Activated CD8-positive, alpha-beta memory T cell treated with anti-CD3 and anti-CD28 coated beads, Interleukin-2, amount 10 ng/mL, durations not matched to agents 7 days and 5 days (primary cell): ENCODE measurements around the gene COPA. TPM values are rescaled to one million over a fixed set of nuclear protein-coding genes. Genes with fewer than 3 reads are reported as not detected.

ENCODE experiments used
- ATAC-seq: fragments of 150-1000 bp; cut with Tn5 transposase; one replicate; pipeline ENCODE4 v1.10.0; 2021; ENCODE audit warnings: moderate library complexity
- CTCF ChIA-PET: fragments of 350-600 bp; sonication (Branson Sonifier 250); formaldehyde crosslinking; loops from one replicate; lab custom pipeline; 2021; ENCODE audit warnings: antibody characterized with exemption; lab: Charles Lee
- DNase-seq: peaks from one replicate; pipeline ENCODE4 v3.0.0-alpha.2; 2020
- H3K27ac Mint-ChIP-seq: one replicate; pipeline ENCODE4 v1.8.0; 2021; ENCODE audit warnings: mild to moderate bottlenecking, mixed read lengths
- H3K27me3 Mint-ChIP-seq: one replicate; pipeline ENCODE4 v1.8.0; 2021; ENCODE audit warnings: mixed read lengths
- H3K36me3 Mint-ChIP-seq: one replicate; pipeline ENCODE4 v1.8.0; 2021; ENCODE audit warnings: mild to moderate bottlenecking, mixed read lengths
- H3K4me1 Mint-ChIP-seq: one replicate; pipeline ENCODE4 v1.8.0; 2021; ENCODE audit warnings: mixed read lengths
- H3K4me3 Mint-ChIP-seq: one replicate; pipeline ENCODE4 v1.8.0; 2021; ENCODE audit warnings: mild to moderate bottlenecking, moderate library complexity, mixed read lengths
- H3K9me3 Mint-ChIP-seq: one replicate; pipeline ENCODE4 v1.8.0; 2022; ENCODE audit warnings: low read depth, mixed read lengths
- total RNA-seq, 2 experiments: library from RNA; stranded (reverse); gene quantifications; one replicate each; pipeline ENCODE4 v1.2.3, GENCODE V29; 2021

COPA gene
- total RNA-seq, 2 experiments from 2014 or later = 138 to 139 TPM

- CTCF ChIA-PET = interaction anchor here (1.5 kb wide), 1 partner anchor 36 kb away, joined by 6 read pairs; no protein-coding TSS in a partner anchor
- Mint-ChIP-seq H3K4me3 (no peak overlapping the region), H3K27me3 (no peaks in the 10 kb centered on the region), H3K27ac (peak overlapping the region; percentile 41), H3K4me1 (peaks cover 42% of the 10 kb centered on the region), H3K36me3 (peaks cover 36% of the 10 kb centered on the region), H3K9me3 (no peaks in the 10 kb centered on the region)
- DNase-seq (no peak), ATAC-seq (no peak)
These were observed 2.2 kb downstream of the COPA start for GRCh38 chr1:160340866-160341265.

- no peak for DNase-seq
- H3K27ac Mint-ChIP-seq = no peak overlapping the region
These were observed 2.9 kb downstream of the COPA start for GRCh38 chr1:160340146-160340545.

GRCh38 chr1:160338580-160338979, 4.5 kb downstream of the COPA start:
- no peak overlapping the region for H3K27ac Mint-ChIP-seq
- H3K4me3 Mint-ChIP-seq = no peak overlapping the region
- peaks cover 43% of the 10 kb centered on the region for H3K36me3 Mint-ChIP-seq
- DNase-seq = no peak
- no peak for ATAC-seq
- no peaks in the 10 kb centered on the region for H3K27me3 Mint-ChIP-seq
- CTCF ChIA-PET = no interaction called here
- peaks cover 35% of the 10 kb centered on the region for H3K4me1 Mint-ChIP-seq
- no peaks in the 10 kb centered on the region for H3K9me3 Mint-ChIP-seq

More at GRCh38 chr1:160340146-160340545, 2.9 kb downstream of the COPA start:
- ATAC-seq = no peak
- no peaks in the 10 kb centered on the region for H3K9me3 Mint-ChIP-seq
- no peak overlapping the region for H3K4me3 Mint-ChIP-seq
- H3K36me3 Mint-ChIP-seq = peaks cover 37% of the 10 kb centered on the region
- CTCF ChIA-PET = interaction anchor here (1.0 kb wide), 1 partner anchor 48 kb away, joined by 4 read pairs; no protein-coding TSS in a partner anchor
- H3K4me1 Mint-ChIP-seq = peaks cover 42% of the 10 kb centered on the region
- H3K27me3 Mint-ChIP-seq = no peaks in the 10 kb centered on the region

DNA sequence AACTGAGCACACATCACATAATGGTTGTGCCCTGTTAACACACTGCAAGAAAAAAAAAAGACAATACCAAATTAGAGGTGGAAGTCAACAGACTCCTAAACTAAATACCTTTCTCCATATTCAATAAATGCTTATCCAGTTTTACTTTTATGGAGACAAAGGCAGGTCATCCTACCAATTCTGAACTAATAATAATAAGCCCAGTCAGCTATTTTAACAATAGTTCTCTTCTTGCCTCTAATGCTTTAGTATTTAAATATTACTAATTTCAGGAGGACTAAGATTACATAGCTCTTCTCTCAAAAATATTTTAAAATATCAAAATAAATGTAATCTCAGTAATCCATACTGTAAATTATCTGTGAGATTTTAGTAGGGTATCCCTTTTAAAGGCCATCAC, 10.5 kb downstream of the COPA start:
- Mint-ChIP-seq H3K36me3 (peaks cover 50% of the 10 kb centered on the region), H3K9me3 (no peaks in the 10 kb centered on the region), H3K27me3 (no peaks in the 10 kb centered on the region), H3K4me1 (peaks cover 13% of the 10 kb centered on the region), H3K27ac (no peak overlapping the region), H3K4me3 (no peak overlapping the region)
- no peak for ATAC-seq
- DNase-seq = no peak
- CTCF ChIA-PET = interaction anchor here (0.6 to 2.0 kb wide), 4 partner anchors 44 to 56 kb away, joined by 3 to 6 read pairs (median 3); no protein-coding TSS in a partner anchor

- H3K36me3 Mint-ChIP-seq = peaks cover 57% of the 10 kb centered on the region
These were observed 12.9 kb downstream of the COPA start for GRCh38 chr1:160330119-160330518.

GRCh38 chr1:160328184-160328583, 14.9 kb downstream of the COPA start:
- Mint-ChIP-seq H3K27me3 (no peaks in the 10 kb centered on the region), H3K4me1 (peaks cover 9% of the 10 kb centered on the region), H3K27ac (no peak overlapping the region), H3K36me3 (peaks cover 52% of the 10 kb centered on the region), H3K9me3 (no peaks in the 10 kb centered on the region), H3K4me3 (no peak overlapping the region)
- CTCF ChIA-PET = interaction anchor here (1.2 to 1.8 kb wide), 3 partner anchors 12 to 48 kb away, joined by 3 to 6 read pairs (median 4); no protein-coding TSS in a partner anchor
- no peak for ATAC-seq
- no peak for DNase-seq

More at GRCh38 chr1:160330119-160330518, 12.9 kb downstream of the COPA start:
- Mint-ChIP-seq H3K27me3 (no peaks in the 10 kb centered on the region), H3K4me1 (peaks cover 13% of the 10 kb centered on the region), H3K4me3 (no peak overlapping the region), H3K27ac (no peak overlapping the region), H3K9me3 (no peaks in the 10 kb centered on the region)
- DNase-seq = no peak
- ATAC-seq = no peak
- CTCF ChIA-PET = no interaction called here

- no peaks in the 10 kb centered on the region for H3K9me3 Mint-ChIP-seq
- H3K4me1 Mint-ChIP-seq = peaks cover 7% of the 10 kb centered on the region
- no peak for ATAC-seq
- peaks cover 55% of the 10 kb centered on the region for H3K36me3 Mint-ChIP-seq
- DNase-seq = no peak
- H3K4me3 Mint-ChIP-seq = no peak overlapping the region
- H3K27me3 Mint-ChIP-seq = no peaks in the 10 kb centered on the region
- H3K27ac Mint-ChIP-seq = no peak overlapping the region
- CTCF ChIA-PET = no interaction called here
These were observed 16.6 kb downstream of the COPA start for GRCh38 chr1:160326418-160326817.

DNA sequence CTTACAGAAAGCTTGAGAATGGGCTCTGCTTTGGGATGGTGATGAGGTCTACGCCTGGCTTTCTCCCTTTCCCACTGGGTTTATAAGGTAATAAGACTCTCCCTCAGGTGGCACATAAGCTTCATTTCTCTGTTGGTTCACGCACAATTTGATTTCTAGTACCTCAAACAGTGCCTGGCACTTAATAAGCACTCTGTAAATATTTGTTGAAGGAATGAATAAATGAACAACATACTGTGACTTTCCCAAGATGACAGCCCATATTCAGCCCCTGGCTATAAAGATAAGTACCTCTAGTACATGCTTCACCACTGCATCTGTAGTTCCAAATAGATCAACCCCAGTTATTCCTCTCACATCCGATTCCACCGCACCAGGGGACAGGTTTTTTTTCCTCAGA, 17.8 kb downstream of the COPA start:
- DNase-seq (no peak), ATAC-seq (no peak)
- CTCF ChIA-PET = interaction anchor here (1.3 to 1.7 kb wide), 2 partner anchors 30 to 54 kb away, joined by 3 to 4 read pairs; no protein-coding TSS in a partner anchor
- Mint-ChIP-seq H3K36me3 (peaks cover 58% of the 10 kb centered on the region), H3K27me3 (no peaks in the 10 kb centered on the region), H3K4me3 (no peak overlapping the region), H3K27ac (no peak overlapping the region), H3K4me1 (peaks cover 2% of the 10 kb centered on the region), H3K9me3 (no peaks in the 10 kb centered on the region)

GRCh38 chr1:160322831-160323230, 20.2 kb downstream of the COPA start:
- H3K4me1 Mint-ChIP-seq = peaks cover 8% of the 10 kb centered on the region
- peaks cover 62% of the 10 kb centered on the region for H3K36me3 Mint-ChIP-seq
- H3K27me3 Mint-ChIP-seq = no peaks in the 10 kb centered on the region
- no peaks in the 10 kb centered on the region for H3K9me3 Mint-ChIP-seq
- no peak for DNase-seq
- CTCF ChIA-PET = interaction anchor here (1.1 kb wide), 1 partner anchor 34 kb away, joined by 3 read pairs; no protein-coding TSS in a partner anchor
- no peak overlapping the region for H3K27ac Mint-ChIP-seq
- no peak for ATAC-seq
- H3K4me3 Mint-ChIP-seq = no peak overlapping the region

GRCh38 chr1:160315359-160315758, 27.7 kb downstream of the COPA start:
- Mint-ChIP-seq H3K4me1 (peaks cover 6% of the 10 kb centered on the region), H3K4me3 (no peak overlapping the region), H3K9me3 (peaks cover 8% of the 10 kb centered on the region), H3K27ac (no peak overlapping the region), H3K36me3 (peaks cover 76% of the 10 kb centered on the region), H3K27me3 (no peaks in the 10 kb centered on the region)
- CTCF ChIA-PET = interaction anchor here (2.3 kb wide), 1 partner anchor 24 kb away, joined by 10 read pairs; no protein-coding TSS in a partner anchor
- no peak for ATAC-seq
- no peak for DNase-seq

DNA sequence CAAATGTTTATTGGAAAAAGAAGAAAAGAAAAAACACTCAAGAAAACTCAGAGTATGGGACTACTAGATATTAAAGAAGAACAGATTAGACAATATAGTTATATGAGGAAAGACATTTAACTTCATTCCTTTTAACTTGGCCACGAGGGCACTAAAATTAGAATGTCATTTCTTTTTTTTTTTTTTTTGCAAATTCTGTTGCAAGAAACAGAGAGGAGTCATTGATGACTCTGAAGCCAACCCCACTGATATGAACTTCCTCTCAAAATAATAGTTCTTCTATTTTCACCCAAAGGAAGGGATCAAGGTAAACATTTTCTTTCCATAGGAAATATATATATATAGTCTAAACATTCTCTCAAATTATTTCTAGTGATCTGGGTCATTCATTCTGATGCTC, 33.5 kb downstream of the COPA start:
- ATAC-seq (no peak), DNase-seq (no peak)
- Mint-ChIP-seq H3K27me3 (no peaks in the 10 kb centered on the region), H3K27ac (no peak overlapping the region), H3K36me3 (peaks cover 58% of the 10 kb centered on the region), H3K4me1 (no peaks in the 10 kb centered on the region), H3K9me3 (no peaks in the 10 kb centered on the region), H3K4me3 (no peak overlapping the region)
- CTCF ChIA-PET = interaction anchor here (3.9 kb wide), 1 partner anchor 18 kb away, joined by 15 read pairs; no protein-coding TSS in a partner anchor

DNA sequence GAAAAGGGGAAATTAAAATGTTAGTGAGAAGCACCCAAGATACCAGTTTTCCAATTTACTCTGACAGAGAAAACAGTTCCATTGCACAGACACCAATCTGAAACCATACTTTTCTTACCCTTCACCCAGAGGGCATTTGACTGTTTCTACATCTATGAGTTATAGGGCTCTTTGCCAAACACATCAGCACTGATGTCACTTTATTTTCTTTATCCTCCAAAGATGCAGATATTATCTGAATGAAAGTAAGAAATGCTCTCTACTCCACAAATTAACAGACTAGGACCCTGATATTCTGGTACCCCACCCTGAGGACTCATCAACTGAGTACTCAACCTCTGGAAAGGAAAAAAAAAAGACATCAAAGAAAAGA, 33.9 kb downstream of the COPA start:
- no peaks in the 10 kb centered on the region for H3K27me3 Mint-ChIP-seq
- H3K27ac Mint-ChIP-seq = no peak overlapping the region
- H3K4me1 Mint-ChIP-seq = no peaks in the 10 kb centered on the region
- no peak overlapping the region for H3K4me3 Mint-ChIP-seq
- ATAC-seq = no peak
- CTCF ChIA-PET = interaction anchor here (2.6 kb wide), 1 partner anchor 18 kb away, joined by 17 read pairs; no protein-coding TSS in a partner anchor
- no peak for DNase-seq
- H3K36me3 Mint-ChIP-seq = peaks cover 58% of the 10 kb centered on the region
- no peaks in the 10 kb centered on the region for H3K9me3 Mint-ChIP-seq

- H3K9me3 Mint-ChIP-seq = no peaks in the 10 kb centered on the region
- DNase-seq (no peak), ATAC-seq (no peak)
- no peak overlapping the region for H3K4me3 Mint-ChIP-seq
- H3K4me1 Mint-ChIP-seq = no peaks in the 10 kb centered on the region
- CTCF ChIA-PET = interaction anchor here (1.5 to 2.6 kb wide), 2 partner anchors 10 to 18 kb away, joined by 4 to 17 read pairs; no protein-coding TSS in a partner anchor
- H3K27ac Mint-ChIP-seq = no peak overlapping the region
- H3K36me3 Mint-ChIP-seq = peaks cover 57% of the 10 kb centered on the region
- no peaks in the 10 kb centered on the region for H3K27me3 Mint-ChIP-seq
These were observed 34.4 kb downstream of the COPA start for GRCh38 chr1:160308451-160309184.
